Omental fat pad (tissue), 4 donors: ENCODE data around the gene RPA1. TPM values are rescaled to one million over a fixed set of nuclear protein-coding genes. Genes with fewer than 3 reads are reported as not detected.

Experiments used
- ATAC-seq: fragments of 150-250 bp; one replicate; pipeline ENCODE4 v1.9.1; 2016; ENCODE audit warnings: mild to moderate bottlenecking, moderate library complexity; ENCODE audit not compliant: low FRiP score
- DNase-seq: peaks from one replicate; pipeline ENCODE4 v3.0.0-alpha.2; 2019; ENCODE audit warnings: low spot score
- total RNA-seq, 4 donors: library from RNA; depleted of rRNA; stranded (reverse); fragments of >200 nt; gene quantifications; one replicate each; pipeline ENCODE4 v1.1.0, GENCODE V29; 2016
- TF ChIP-seq, protein P1 (sequence below), 3 donors: fragments of 450-650 bp; IDR thresholded peaks; one replicate each; pipeline ENCODE4 v1.5.1; 2016 to 2017; ENCODE audit warnings: antibody characterized with exemption in 3 of 3, mild to moderate bottlenecking in 3 of 3, moderate library complexity in 2 of 3

Gene RPA1
- total RNA-seq, 4 donors from 2014 or later, result 22.8 to 31.4 (median 24.1) TPM

DNA sequence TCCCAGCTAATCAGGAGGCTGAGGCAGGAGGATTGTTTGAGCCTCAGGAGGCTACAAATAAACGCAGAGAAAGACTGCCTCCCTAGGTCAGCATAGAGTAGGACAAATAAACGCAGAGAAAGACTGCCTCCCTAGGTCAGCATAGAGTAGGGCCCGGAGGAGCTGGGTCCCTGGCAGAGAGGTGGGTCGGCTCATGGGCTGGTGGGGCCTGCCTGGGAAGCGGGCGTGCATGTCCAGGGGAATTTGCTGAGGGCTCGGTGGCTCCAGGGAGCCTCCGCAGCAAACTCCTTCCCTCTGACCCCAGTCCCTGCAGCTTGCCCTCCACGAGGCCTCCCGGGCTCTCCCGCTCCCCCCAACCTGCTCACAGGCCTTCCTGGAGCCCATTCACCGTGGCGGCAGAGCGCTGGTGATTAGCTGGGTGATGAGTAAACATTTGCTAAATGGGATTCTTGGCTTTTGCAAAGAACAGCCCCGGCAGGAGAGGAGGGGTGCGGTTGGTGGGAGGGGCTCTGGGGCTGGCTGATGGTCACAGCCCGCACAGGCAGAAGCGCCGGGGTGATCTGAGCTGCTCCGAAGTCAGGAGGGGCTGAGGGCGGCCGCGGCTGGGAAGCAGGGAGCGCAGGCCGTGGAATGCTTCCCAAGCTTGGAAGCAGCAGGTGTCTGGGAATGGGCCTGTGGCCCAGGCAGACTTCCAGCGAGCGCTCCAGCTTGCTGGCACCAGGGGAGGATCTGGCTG, 102.2 kb downstream of the RPA1 start:
- TF ChIP-seq, protein P1, sequence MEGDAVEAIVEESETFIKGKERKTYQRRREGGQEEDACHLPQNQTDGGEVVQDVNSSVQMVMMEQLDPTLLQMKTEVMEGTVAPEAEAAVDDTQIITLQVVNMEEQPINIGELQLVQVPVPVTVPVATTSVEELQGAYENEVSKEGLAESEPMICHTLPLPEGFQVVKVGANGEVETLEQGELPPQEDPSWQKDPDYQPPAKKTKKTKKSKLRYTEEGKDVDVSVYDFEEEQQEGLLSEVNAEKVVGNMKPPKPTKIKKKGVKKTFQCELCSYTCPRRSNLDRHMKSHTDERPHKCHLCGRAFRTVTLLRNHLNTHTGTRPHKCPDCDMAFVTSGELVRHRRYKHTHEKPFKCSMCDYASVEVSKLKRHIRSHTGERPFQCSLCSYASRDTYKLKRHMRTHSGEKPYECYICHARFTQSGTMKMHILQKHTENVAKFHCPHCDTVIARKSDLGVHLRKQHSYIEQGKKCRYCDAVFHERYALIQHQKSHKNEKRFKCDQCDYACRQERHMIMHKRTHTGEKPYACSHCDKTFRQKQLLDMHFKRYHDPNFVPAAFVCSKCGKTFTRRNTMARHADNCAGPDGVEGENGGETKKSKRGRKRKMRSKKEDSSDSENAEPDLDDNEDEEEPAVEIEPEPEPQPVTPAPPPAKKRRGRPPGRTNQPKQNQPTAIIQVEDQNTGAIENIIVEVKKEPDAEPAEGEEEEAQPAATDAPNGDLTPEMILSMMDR (IDR thresholded peaks at IDR 0.05), result no peak
- ATAC-seq (peak; percentile 81), DNase-seq (no peak)

DNA sequence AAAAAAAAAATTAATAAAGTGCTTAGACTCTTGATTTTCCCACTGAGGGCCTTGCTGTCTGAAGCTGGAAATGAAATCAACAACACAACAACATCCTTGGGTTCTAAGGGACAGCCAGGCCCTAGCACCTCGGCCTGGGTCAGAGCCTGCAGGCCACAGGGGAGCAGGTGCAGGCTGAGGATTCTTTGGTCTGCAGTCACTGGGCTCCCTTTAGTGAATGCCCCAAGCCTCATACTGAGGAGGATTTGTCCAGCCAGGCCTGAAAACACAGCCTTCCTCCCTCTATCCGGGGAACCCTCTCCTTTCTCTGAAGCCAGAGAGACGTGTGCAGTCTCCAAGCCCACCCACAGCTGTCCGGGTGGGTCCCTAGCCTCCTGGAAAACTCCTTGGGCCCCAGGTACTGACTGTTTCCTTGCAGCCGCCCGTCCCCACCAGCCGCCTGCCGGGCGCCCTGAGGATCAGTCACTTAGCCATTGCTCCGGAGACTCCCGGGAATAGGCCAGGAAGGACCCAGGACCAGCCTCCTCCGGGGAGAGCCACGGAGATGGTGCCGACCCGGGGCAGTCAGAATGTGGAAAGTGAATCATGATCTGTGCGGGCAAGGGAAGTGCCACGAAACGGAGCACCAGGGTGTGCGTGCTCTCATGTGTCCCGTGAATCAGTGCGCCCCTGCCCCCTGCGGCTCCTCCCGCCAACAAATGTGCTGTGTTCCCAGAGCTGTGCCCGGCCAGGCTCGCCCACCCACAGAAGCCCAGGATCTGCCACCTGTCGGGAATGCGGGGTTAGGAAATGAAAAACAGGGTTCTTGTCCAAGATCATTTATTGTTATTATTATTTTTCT, 104.3 kb downstream of the RPA1 start:
- ATAC-seq (no peak), DNase-seq (no peak)
- TF ChIP-seq, protein P1 (IDR thresholded peaks at IDR 0.05), result no peak

DNA sequence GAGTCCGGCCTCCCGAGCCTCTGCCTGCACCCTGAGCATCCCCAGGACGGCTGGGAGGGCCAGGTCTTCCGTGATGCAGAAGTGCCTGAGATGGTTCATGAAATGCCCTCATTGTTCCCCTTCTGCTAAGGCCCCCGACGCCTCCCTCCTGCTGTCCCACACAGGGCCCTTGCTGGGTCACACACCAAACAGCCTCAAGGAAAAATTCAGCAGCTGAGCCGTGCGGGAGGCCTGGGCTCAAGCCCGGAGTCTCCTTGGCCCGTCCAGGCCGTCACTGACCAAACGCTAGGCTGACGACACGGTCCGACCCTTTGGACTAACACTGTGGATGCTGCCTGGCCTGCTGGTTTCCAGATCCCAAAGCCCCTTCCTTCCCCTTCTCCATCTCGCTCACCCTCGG, 105.1 kb downstream of the RPA1 start:
- TF ChIP-seq, protein P1 (IDR thresholded peaks at IDR 0.05), result no peak
- ATAC-seq, result no peak
- no peak for DNase-seq

DNA sequence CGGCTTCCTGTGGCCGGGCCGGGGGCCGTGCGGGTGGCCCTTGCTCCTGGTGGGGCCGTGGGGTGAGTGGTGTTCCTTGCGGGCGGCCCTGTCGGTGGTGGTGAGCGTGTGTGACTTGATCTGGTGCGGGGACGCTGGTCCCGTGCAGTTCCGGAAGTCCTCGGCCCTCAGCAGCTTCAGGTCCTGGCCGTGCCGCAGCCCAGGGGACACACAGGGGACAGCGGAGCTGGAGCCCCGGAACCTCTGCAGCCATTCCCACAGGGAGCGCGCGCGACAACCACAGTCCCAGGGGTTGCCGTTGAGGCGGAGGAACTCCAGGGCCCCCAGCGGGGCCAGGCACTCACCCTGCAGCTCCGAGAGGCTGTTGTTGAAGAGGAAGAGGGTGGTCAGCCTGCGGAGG, 107.0 kb downstream of the RPA1 start:
- DNase-seq, result no peak
- TF ChIP-seq, protein P1 (IDR thresholded peaks at IDR 0.05), result no peak
- no peak for ATAC-seq

DNA sequence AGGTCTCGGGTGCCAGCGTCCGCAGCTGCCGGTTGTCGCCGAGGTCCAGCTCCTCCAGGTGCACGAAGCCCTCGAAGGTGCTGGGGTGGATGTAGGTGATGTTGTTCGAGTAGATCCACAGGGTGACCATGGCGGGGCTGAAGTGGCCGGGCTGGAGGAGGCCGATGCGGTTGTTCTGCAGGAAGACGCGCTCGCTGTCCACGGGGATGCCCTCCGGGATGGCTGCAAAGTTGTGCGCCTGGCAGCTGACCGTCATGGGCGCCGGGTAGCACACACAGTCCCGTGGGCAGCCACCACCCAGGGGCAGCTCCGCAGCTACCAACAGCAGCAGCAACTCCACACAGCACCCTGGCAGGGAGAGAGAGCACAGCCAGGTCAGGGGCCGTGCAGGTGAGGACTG, 107.7 kb downstream of the RPA1 start:
- TF ChIP-seq, protein P1 (IDR thresholded peaks at IDR 0.05), result no peak
- DNase-seq (no peak), ATAC-seq (no peak)

DNA sequence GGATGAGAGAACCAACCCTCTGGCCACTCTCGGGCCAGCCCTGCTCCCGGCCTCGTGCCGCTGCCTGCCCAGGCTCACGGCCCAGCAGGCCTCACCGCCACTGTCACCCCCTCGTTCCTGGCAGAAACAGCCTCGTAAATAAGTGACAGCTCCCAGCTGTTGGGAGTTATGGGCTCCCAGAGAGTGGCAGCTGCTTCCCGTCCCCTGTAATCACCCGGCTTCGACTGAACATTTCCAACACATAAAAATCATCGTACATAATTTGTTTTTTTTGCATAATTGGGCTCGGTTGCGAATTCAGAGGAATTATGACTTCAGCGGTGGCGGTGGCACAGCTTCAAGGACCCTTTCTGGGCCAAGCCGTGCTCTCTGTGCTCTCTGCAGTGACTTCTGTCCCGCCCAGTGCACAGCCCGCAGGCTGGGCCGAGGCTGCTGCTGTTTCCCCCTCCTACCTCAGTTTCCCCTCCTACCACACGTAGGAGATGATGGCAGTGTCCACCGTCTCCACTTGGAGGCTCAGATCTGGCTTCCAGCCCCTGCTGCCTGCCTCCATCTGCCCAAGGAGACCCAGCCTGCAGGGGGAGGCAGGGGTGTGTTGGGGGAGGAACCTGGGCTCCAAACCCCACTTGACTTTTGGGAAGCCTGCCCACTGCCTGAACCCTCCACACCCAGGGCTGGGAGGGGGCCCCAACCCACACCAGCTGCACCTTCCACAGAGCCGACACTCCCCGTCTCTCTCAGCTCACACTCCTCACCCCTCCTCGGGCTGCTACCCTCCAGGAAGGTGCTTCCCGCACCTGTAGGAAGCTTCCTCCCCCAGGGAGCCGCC, 110.4 kb downstream of the RPA1 start:
- no peak for ATAC-seq
- TF ChIP-seq, protein P1 (IDR thresholded peaks at IDR 0.05), result no peak
- DNase-seq, result no peak
